Kidney epithelial cell (primary cell): ENCODE measurements around the gene WASHC4. TPM values are rescaled to one million over a fixed set of nuclear protein-coding genes. Genes with fewer than 3 reads are reported as not detected.

Experiments used
- DNase-seq: peaks from one replicate; pipeline ENCODE4 v3.0.0-alpha.2; 2010; ENCODE audit warnings: low read depth
- H3K27me3 ChIP-seq: 2 replicates; pipeline ENCODE4 v1.6.0; 2011; ENCODE audit warnings: low read length; ENCODE audit not compliant: control insufficient read depth, insufficient read depth
- H3K36me3 ChIP-seq: 2 replicates; pipeline ENCODE4 v1.5.1; 2011; ENCODE audit warnings: low read length; ENCODE audit not compliant: control insufficient read depth, insufficient read depth
- H3K4me3 ChIP-seq: 2 replicates; pipeline ENCODE4 v1.5.1; 2011; ENCODE audit warnings: low read depth, mild to moderate bottlenecking, control low read depth, low read length
- total RNA-seq: library from RNA; depleted of rRNA; stranded (reverse); fragments of >200 nt; gene quantifications from 2 replicates; pipeline ENCODE4 v1.2.3, GENCODE V29; 2015
- TF ChIP-seq, protein P1 (sequence below): IDR thresholded peaks from 2 replicates; pipeline ENCODE4 v1.5.1; 2011; ENCODE audit warnings: mild to moderate bottlenecking, moderate library complexity, low read length, control low read depth, inconsistent platforms; ENCODE audit not compliant: insufficient read depth, poor library complexity, severe bottlenecking

Gene WASHC4
- total RNA-seq, 1 donor from 2014 or later = 61.4 TPM

GRCh38 chr12:105071981-105072380 is 35.5 kb upstream of the WASHC4 start:
- Histone ChIP-seq H3K36me3 (no peaks in the 10 kb centered on the region), H3K4me3 (no peak overlapping the region), H3K27me3 (no peaks in the 10 kb centered on the region)
- DNase-seq = no peak
- TF ChIP-seq, protein P1, sequence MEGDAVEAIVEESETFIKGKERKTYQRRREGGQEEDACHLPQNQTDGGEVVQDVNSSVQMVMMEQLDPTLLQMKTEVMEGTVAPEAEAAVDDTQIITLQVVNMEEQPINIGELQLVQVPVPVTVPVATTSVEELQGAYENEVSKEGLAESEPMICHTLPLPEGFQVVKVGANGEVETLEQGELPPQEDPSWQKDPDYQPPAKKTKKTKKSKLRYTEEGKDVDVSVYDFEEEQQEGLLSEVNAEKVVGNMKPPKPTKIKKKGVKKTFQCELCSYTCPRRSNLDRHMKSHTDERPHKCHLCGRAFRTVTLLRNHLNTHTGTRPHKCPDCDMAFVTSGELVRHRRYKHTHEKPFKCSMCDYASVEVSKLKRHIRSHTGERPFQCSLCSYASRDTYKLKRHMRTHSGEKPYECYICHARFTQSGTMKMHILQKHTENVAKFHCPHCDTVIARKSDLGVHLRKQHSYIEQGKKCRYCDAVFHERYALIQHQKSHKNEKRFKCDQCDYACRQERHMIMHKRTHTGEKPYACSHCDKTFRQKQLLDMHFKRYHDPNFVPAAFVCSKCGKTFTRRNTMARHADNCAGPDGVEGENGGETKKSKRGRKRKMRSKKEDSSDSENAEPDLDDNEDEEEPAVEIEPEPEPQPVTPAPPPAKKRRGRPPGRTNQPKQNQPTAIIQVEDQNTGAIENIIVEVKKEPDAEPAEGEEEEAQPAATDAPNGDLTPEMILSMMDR = no peak

DNA sequence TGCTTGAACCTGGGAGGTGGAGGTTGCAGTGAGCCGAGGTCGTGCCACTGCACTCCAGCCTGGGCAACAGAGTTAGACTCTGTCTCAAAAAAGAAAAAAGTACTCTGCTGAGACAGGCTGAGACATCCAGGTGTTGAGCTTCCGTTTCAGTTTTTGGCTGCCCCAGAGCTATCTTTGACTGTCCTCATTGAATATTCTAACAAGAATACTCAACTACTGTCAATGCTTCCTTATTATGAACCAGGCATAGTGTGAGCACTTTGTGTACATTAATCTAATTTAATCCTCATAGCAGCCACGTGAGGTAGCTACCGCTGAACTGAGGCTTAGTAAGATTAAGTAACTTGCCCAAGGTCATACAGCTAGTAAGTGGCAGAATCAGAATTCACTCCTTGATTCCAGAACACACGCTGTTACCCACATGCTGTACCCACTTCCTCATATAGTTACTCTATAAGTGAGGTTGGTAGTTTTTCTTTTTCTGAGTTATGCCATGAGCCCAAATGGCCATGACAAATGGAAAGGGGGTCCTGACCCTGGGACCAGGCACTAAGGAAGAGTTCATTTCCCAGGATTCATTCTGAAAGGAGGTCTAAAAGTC is 34.5 kb upstream of the WASHC4 start:
- no peak overlapping the region for H3K4me3 ChIP-seq
- no peak for DNase-seq
- H3K36me3 ChIP-seq = no peaks in the 10 kb centered on the region
- H3K27me3 ChIP-seq = no peaks in the 10 kb centered on the region
- TF ChIP-seq, protein P1 = no peak

DNA sequence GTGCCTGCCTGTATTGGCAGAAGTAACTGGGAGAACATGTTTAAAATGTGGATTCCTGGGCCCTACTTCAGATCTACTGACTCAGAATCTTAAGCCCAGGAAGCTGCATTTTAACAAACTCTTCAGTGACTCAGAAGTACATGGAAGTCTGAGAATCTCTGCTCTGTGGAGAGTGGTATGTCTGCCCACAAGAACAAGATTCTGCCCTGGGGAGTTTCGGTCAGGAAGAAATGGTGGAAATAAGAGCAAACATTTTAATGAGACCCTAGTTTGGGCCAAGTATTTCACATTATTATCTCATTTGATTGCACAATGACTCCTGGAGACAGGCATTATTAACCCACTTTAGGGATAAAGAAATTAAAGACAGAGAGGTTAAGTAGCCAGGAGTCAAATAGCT is 31.4 kb upstream of the WASHC4 start:
- Histone ChIP-seq H3K27me3 (no peaks in the 10 kb centered on the region), H3K36me3 (no peaks in the 10 kb centered on the region), H3K4me3 (no peak overlapping the region)
- TF ChIP-seq, protein P1 = no peak
- no peak for DNase-seq

GRCh38 chr12:105076913-105077312 is 30.6 kb upstream of the WASHC4 start:
- TF ChIP-seq, protein P1 = no peak
- H3K36me3 ChIP-seq = no peaks in the 10 kb centered on the region
- no peak for DNase-seq
- no peak overlapping the region for H3K4me3 ChIP-seq
- no peaks in the 10 kb centered on the region for H3K27me3 ChIP-seq

DNA sequence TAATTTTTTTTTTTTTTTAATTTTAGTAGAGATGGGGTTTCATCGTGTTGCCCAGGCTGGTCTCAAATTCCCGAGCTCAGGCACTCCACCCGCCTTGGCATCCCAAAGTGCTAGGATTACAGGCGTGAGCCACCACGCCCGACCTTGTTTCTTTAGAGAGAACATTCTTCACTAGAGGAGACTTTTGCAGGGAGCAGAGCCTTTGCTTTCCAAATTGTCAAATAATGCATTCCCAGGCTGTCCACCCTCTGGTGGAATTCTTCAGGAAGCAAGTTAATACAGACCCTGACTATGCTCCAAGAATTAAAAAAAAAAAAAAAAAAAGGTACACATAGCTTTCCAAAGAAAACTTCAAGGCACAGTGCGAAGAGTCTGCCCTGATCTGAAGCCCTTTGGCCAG is 30.1 kb upstream of the WASHC4 start:
- no peaks in the 10 kb centered on the region for H3K36me3 ChIP-seq
- DNase-seq = no peak
- no peak overlapping the region for H3K4me3 ChIP-seq
- H3K27me3 ChIP-seq = no peaks in the 10 kb centered on the region
- TF ChIP-seq, protein P1 = no peak
